Measurements from ENCODE around the gene GET3. TPM values are rescaled to one million over a fixed set of nuclear protein-coding genes. Genes with fewer than 3 reads are reported as not detected.

GET3 gene
- polyA plus RNA-seq, 2 of the 4 experiments (the other 2 are of a cell fraction): 87.0 to 91.7 TPM

DNA sequence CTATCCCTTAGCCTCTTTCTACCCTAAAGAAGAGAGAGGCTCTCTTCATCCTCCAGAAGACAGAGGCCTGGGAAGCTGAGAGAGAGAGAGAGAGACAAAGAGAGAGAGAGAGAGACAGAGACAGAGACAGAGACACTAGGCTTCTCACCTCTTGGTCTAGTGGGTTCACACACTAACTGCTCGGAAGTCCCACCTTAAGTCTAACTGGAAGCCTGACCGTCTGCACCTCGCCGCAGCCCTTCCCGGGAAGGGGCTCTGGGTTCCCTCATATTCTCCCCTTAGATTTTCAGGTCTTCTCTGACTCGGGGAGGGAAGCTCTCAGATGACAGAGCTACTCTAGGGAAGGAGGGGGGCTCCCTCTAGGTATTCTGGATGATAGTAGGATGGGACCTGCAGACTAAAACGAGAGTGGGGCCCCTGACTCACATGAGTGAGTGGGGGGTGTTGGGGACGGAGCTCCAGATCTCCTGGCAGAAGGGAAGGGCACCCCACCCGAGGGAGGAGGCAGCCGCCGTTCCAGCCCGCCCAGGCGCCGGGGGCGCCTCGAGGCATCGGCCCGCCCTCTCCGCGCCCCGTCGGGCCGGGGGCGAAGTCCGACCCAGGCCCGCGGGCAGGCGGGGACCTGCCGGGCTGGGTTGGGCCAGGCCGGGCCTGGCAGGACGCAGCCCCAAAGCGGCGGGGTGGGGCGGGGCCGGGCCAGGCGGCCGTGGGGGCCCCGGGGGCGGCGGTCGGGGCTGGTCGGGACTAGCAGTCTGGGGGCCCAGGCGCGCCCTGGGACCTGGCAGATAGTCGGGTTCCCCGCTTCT lies 52.0 kb downstream of the GET3 start:
- Histone ChIP-seq H3K4me3 (peak overlapping the region; percentile 92), H3K4me1 (peaks cover 59% of the 10 kb centered on the region), H3K4me2 (peak overlapping the region; percentile 99), H3K9me3 (no peaks in the 10 kb centered on the region), H3K27ac (peak overlapping the region; percentile 96 to 99)
- DNase-seq (ENCODE audit: low read depth in 1 of 2, low spot score in 1 of 2): peak in 1 of 2 experiments; percentile 53
- peak in 1 of 2 experiments; percentile 35; a peak in 3 of 5 replicates for TF ChIP-seq JUN (IDR thresholded peaks at IDR 0.05)
- TF ChIP-seq, protein P1, sequence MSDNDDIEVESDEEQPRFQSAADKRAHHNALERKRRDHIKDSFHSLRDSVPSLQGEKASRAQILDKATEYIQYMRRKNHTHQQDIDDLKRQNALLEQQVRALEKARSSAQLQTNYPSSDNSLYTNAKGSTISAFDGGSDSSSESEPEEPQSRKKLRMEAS (IDR thresholded peaks at IDR 0.05): no peak
- TF ChIP-seq FOSL2 (IDR thresholded peaks at IDR 0.05): no peak
- no peak for TF ChIP-seq FOSL2 (CRISPR knock-in tag; IDR thresholded peaks at IDR 0.05)
- no peak for TF ChIP-seq ELK1 (IDR thresholded peaks at IDR 0.05; ENCODE audit: low read depth, low read length)
- TF ChIP-seq MAFK (IDR thresholded peaks at IDR 0.05; ENCODE audit: partially characterized antibody): no peak
- TF ChIP-seq CBX8 (IDR thresholded peaks at IDR 0.05): no peak
- TF ChIP-seq RCOR1 (IDR thresholded peaks at IDR 0.05; ENCODE audit: low read depth, low read length): no peak
- no peak for TF ChIP-seq RNF2 (IDR thresholded peaks at IDR 0.05; ENCODE audit: borderline replicate concordance, low read depth)
- TF ChIP-seq POLR2A (IDR thresholded peaks at IDR 0.05; ENCODE audit: low read length): 0 out of 2 replicates have a peak, but pooled peaks have one; percentile 1
- TF ChIP-seq HEYL (CRISPR knock-in tag; IDR thresholded peaks at IDR 0.05): no peak
- no peak for TF ChIP-seq NPAS2 (CRISPR knock-in tag; IDR thresholded peaks at IDR 0.05; ENCODE audit: borderline replicate concordance)
- TF ChIP-seq BCL3 (IDR thresholded peaks at IDR 0.05): 0 out of 3 replicates have a peak, but pooled peaks have one; percentile 33
- no peak for TF ChIP-seq REST (IDR thresholded peaks at IDR 0.05)
- TF ChIP-seq KDM5A (IDR thresholded peaks at IDR 0.05): no peak
- 0 out of 2 replicates have a peak, but pooled peaks have one; percentile 25 for TF ChIP-seq HOXB5 (CRISPR knock-in tag; IDR thresholded peaks at IDR 0.05)
- TF ChIP-seq HDAC2 (IDR thresholded peaks at IDR 0.05): 0 out of 2 replicates have a peak, but pooled peaks have one; percentile 32
- FAIRE-seq: no peak
- ChIA-PET CTCF (interaction anchor here (0.8 to 5.0 kb wide), 5 partner anchors 12 to 58 kb away, joined by 3 to 58 read pairs (median 4); no protein-coding TSS in a partner anchor), POLR2A (interaction anchor here (1.1 to 2.4 kb wide), 2 partner anchors 11 to 23 kb away, joined by 3 to 24 read pairs; no protein-coding TSS in a partner anchor)
- WGBS (ENCODE audit: missing lambda C conversion rate): 1% methylated on average over 9 of the region's 46 CpGs
- peak in 1 of 2 experiments; percentile 5; a peak in 3 of 6 replicates for ATAC-seq

- CTCF ChIA-PET: interaction anchor here (0.8 to 17.4 kb wide), 6 partner anchors 13 to 58 kb away, joined by 3 to 901 read pairs (median 6); partner anchors contain the start of gene HOOK2
- DNase-seq (ENCODE audit: low read depth in 1 of 2, low spot score in 1 of 2) (peak; percentile 71 to 94), FAIRE-seq (no peak), ATAC-seq (peak; percentile 51 to 53)
- Histone ChIP-seq H3K27ac (peak overlapping the region; percentile 96 to 99), H3K4me1 (peaks cover 59% of the 10 kb centered on the region), H3K4me3 (peak overlapping the region; percentile 92), H3K4me2 (peak overlapping the region; percentile 99), H3K9me3 (no peaks in the 10 kb centered on the region)
- 1% methylated on average over 12 of the region's 56 CpGs for WGBS (ENCODE audit: missing lambda C conversion rate)
- POLR2A ChIA-PET: interaction anchor here (1.1 to 6.5 kb wide), 3 partner anchors 12 to 24 kb away, joined by 3 to 122 read pairs (median 24); no protein-coding TSS in a partner anchor
- TF ChIP-seq BHLHE40 (IDR thresholded peaks at IDR 0.05; ENCODE audit: low read depth, low read length) (peak; percentile 56; the same call in 1 of the 2 replicates), JUN (IDR thresholded peaks at IDR 0.05) (peak in 1 of 2 experiments; percentile 40; a peak in 2 of 5 replicates), EP300 (IDR thresholded peaks at IDR 0.05) (0 out of 5 replicates have a peak, but pooled peaks of 1 of the 2 experiments have one; percentile 10), ZFP36 (IDR thresholded peaks at IDR 0.05; ENCODE audit: borderline replicate concordance, partially characterized antibody) (peak; percentile 73), EHF (CRISPR knock-in tag; IDR thresholded peaks at IDR 0.05) (no peak), MYC (IDR thresholded peaks at IDR 0.05; ENCODE audit: borderline replicate concordance, low read length) (0 out of 2 replicates have a peak, but pooled peaks have one; percentile 45), FOSL2 (IDR thresholded peaks at IDR 0.05) (no peak), FOSL2 (CRISPR knock-in tag; IDR thresholded peaks at IDR 0.05) (peak; percentile 19; the same call in 1 of the 2 replicates), GATA3 (IDR thresholded peaks at IDR 0.05; ENCODE audit: borderline replicate concordance) (peak; percentile 39; the same call in 1 of the 2 replicates), RFX5 (IDR thresholded peaks at IDR 0.05) (peak; percentile 75), RCOR1 (IDR thresholded peaks at IDR 0.05; ENCODE audit: low read depth, low read length) (no peak)
- TF ChIP-seq, protein P1 (IDR thresholded peaks at IDR 0.05): peak; percentile 57
- TF ChIP-seq, protein P2, sequence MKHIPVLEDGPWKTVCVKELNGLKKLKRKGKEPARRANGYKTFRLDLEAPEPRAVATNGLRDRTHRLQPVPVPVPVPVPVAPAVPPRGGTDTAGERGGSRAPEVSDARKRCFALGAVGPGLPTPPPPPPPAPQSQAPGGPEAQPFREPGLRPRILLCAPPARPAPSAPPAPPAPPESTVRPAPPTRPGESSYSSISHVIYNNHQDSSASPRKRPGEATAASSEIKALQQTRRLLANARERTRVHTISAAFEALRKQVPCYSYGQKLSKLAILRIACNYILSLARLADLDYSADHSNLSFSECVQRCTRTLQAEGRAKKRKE (CRISPR knock-in tag; IDR thresholded peaks at IDR 0.05; ENCODE audit: low read depth): no peak
Measured at GRCh38 chr19:12789904-12790619, 52.8 kb downstream of the GET3 start.

All from A549 (cell line).